T-helper 2 cell treated with Interferon-gamma antibody and Interleukin-4, amounts not matched to agents 100 ng/mL and 5 ng/mL, for 36 hours (primary cell): ENCODE data around the gene TRMT1L. TPM values are rescaled to one million over a fixed set of nuclear protein-coding genes. Genes with fewer than 3 reads are reported as not detected.
"Not testable (repeated sequence)": the region's sequence is repeated elsewhere in the genome, so short reads cannot be mapped to it uniquely, and the experiment has no call there.

Source experiments
- intact Hi-C: fragments of 100-400 bp; cut with micrococcal nuclease; formaldehyde crosslinking; loops from one replicate; pipeline ENCODE4 v1.15.1; 2023
- total RNA-seq: library from RNA; stranded (reverse); gene quantifications from 2 replicates; pipeline ENCODE4 v1.2.3, GENCODE V29; 2022

TRMT1L gene, protein sequence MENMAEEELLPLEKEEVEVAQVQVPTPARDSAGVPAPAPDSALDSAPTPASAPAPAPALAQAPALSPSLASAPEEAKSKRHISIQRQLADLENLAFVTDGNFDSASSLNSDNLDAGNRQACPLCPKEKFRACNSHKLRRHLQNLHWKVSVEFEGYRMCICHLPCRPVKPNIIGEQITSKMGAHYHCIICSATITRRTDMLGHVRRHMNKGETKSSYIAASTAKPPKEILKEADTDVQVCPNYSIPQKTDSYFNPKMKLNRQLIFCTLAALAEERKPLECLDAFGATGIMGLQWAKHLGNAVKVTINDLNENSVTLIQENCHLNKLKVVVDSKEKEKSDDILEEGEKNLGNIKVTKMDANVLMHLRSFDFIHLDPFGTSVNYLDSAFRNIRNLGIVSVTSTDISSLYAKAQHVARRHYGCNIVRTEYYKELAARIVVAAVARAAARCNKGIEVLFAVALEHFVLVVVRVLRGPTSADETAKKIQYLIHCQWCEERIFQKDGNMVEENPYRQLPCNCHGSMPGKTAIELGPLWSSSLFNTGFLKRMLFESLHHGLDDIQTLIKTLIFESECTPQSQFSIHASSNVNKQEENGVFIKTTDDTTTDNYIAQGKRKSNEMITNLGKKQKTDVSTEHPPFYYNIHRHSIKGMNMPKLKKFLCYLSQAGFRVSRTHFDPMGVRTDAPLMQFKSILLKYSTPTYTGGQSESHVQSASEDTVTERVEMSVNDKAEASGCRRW
- total RNA-seq: 21.3 and 26.3 TPM in 2 replicates

DNA sequence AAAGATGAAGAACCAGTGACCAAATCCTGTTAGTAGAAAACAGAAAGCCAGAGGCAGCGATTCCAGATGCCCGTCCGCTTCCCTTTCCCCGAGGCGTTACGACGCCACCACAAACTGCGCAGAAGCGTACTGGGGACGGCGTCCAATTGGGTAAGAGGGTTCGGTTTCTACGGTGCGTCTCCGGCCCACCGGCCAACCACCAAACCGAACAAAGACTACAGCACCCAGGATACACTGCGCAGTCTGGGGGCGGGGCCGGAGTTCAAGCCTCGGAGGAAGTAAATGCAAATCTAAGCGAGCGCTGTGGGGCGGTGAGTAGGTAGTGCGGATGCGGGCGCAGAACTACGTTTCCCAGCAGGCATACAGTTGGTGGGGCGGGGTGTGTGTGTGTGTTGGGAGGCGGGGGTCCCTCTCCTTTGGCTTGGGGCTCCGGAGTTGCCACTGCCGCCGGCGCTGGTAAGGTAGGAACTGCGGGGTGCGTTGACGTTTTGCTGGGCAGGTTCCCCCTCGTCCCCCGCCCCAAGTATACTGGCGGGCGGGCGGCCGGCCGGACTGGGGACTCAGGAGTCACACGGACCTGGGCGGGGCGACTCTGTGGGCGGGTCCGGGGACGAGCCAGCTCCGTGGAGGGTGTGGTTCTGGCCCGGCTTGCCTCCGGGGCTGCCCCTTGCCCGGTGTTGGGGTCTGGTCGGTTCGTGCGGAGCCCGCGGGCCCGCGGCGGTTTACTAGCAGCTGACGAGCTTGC lies at the start of gene TRMT1L, which contains the start of gene SWT1:
TRMT1L (minus strand) TSS at position 100 of the 745 bp plus-strand sequence. CDS start 241 bp downstream, outside the sequence.
SWT1 (plus strand) TSS at position 314 of the 745 bp plus-strand sequence. CDS start 3,675 bp downstream, outside the sequence.
- intact Hi-C loops: loop anchor here (1.0 to 5.0 kb wide), 13 partner anchors 112 to 1686 kb away; partner anchors contain the start of genes ARPC5, IVNS1ABP, NIBAN1 and ODR4

DNA sequence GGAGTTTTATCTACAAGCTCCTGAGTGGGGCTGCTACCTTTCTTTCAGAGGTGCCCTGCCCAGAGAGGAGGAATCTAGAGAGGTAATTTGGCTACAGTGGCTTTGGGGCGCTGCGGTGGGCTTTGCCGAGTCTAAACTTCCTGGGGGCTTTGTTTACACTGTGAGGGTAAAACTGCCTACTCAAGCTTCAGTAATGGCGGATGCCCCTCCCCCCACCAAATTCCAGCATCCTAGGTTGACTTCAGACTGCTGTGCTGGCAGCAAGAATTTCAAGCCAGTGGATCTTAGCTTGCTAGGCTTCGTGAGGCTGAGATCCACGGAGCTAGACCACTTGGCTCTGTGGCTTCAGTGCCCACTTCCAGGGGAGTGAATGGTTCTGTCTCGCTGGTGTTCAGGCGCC lies 44.1 kb upstream of the TRMT1L start:
- intact Hi-C loops: no loop called here

DNA sequence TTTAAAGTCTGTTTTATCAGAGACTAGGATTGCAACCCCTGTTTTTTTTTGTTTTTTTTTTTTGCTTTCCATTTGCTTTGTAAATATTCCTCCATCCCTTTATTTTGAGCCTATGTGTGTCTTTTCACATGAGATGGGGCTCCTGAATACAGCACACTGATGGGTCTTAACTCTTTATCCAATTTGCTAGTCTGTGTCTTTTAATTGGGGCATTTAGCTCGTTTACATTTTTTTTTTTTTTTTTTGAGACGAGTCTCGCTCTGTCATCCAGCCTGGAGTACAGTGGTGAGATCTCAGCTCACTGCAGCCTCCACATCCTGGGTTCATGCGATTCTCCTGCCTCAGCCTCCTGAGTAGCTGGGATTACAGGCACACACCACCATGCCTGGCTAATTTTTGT lies 42.0 kb upstream of the TRMT1L start:
- intact Hi-C loops: not testable (repeated sequence)

DNA sequence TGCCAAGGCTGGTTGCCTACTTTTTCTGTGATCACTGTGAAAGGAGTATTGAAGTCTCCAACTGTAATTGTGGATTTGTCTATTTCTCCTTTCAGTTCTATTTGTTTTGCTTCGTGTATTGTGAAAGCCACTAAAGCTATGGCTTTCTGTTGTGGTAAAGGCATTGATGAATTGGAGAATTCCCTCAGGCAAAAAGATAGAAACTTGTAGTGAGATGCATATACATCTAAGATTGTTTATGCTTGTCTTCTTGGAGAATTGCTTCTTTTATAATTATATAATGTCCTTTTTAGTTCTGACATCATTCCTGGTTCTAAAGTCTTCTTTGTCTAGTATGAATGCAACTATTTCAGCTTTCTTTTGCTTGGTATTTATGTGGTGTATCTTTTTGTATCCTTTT lies 37.0 kb upstream of the TRMT1L start:
- intact Hi-C loops: no loop called here

DNA sequence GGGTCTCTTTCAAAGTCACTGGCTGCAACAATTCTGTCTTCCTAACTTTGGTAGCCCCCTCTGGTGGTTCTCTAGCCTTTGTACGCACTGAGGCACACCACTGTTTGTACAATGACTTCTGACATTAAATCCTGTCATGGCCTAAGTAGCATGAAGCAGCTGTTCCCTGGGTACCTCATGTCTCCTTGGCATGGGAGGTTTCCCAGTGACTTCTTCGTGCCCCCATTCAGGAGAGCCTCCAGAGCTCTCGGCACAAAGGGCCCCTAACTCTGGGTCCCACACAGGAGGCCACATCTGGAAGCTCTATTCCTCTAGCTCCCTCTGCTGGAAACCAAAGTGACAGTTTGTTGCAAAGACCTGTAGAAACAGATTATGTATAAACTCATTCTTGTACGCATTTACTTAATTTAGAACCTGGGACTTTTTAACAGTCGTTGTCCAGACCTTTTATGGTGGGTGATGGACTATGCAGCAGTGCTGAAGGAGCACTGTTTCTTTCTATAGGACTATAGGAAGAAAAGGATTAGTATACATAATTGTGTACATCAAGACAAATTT lies 13.6 kb upstream of the TRMT1L start:
- intact Hi-C loops: loop anchor here (1.0 to 2.0 kb wide), 3 partner anchors 124 to 365 kb away; no protein-coding TSS in a partner anchor

DNA sequence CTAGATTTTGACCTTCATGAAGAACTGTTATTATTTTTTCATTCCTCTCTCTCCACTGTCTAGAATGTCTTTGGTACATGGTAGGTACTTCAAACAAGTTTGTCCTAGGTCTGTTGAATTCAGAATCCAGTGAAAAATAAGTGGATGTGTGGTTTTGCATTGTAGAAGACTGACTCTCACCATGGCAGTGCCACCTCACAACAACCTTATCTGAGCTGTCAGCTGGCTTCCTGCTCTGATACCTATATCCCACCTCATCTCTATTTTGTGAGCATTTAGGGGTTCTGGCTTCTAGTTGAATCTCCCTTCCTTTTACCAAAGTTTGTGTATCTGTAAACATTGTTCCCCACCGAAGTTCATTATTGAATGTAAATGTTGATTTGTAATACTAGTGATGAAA lies 9.4 kb upstream of the TRMT1L start:
- intact Hi-C loops: no loop called here

DNA sequence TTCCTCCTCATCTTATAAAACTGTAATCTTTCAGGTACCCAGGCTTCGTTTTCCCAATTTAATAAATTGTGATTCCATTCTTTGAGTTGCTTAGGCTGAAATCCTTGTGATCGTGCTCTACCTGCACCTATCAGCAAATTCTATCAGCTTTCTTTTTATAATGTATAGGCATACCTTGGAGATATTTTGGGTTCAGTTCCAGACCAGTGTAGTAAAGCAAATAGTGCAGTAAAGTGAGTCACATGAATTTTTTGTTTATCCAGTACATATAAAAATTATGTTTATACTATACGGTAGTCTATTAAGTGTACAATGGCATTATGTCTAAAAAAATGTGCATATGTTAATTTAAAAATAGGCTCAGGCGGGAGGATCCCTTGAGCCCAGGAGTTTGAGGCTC lies 5.7 kb upstream of the TRMT1L start:
- intact Hi-C loops: no loop called here

DNA sequence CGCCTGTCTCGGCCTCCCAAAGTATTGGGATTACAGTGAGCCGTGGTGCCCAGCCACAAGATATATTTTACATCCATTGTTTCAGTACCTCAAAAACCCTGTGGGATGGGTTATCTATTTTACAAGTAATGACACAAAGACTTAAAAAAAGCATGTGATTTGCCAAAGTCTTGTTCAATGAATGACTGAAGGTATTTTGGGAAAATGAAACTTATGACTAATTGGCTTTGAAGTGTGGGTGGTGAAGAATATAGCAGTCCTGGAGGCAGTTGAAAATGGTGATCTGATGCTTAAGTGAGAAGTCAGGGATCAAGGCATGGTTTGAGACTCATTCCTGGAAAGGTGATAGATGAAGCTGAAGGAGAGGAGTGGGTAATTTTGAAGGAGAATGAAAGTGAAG lies 3.2 kb upstream of the TRMT1L start:
- intact Hi-C loops: loop anchor here (5.0 kb wide), 5 partner anchors 262 to 1523 kb away; partner anchors contain the start of genes ARPC5 and TSEN15

DNA sequence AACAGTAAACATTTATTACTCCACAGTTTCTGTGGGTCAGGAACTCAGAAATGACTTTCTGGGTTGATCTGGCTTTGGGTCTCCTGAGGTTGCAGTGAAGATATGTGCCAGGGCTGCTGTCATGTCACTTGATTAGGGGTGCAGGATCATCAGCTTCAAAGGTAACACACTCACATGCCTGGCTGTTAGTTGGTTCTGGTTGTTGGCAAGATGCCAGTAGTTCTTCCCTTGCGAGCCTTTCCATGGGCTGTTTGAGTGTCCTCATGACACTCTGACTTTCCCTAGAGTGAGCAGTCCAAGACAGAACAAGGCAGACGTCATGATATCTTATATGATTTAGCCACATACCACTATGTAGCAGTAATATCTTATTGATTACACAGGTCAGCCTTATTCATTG lies 2.0 kb upstream of the TRMT1L start:
- intact Hi-C loops: loop anchor here (5.0 kb wide), 5 partner anchors 264 to 1521 kb away; partner anchors contain the start of genes ARPC5 and TSEN15

DNA sequence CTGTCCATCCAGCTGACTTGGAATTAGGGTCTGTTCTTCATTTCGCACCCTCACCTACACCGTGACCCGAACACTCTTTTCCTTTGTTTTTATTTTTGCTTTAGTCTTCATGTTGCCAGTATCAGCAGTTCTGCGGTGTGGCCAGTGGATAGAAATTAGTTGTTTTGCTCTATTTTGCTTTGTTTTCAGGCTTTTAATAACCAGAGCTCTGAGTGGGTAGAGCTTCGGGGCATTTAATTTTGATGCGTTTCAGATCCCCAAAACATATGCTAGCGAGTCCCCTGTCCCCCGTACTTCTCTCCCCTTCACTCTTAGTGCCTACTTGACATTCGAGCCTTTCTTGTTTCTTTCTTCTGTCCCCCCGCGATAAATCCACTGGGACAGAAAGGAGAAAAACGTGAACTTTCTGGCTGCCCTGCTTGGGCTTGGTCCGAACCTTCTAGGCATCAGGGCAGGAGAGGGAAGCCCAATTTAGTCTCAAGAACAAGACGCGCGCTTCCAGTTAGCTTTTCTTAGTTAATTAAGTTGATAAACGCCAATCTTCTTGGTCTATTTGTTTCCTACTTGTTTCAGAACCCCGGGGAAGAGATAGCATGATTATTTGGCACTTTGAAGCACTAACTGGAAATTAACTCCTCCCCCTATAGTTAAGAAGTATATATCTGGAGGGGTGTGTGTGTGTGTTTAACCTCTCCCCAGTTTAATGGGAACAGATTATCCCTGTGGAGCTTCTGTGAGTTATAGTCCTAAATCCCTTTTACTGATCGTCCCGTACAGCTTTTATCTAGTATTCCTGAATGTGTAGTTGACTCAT lies 1.1 kb upstream of the TRMT1L start:
- intact Hi-C loops: loop anchor here (1.0 to 5.0 kb wide), 13 partner anchors 113 to 1687 kb away; partner anchors contain the start of genes ARPC5, IVNS1ABP, NIBAN1 and ODR4

DNA sequence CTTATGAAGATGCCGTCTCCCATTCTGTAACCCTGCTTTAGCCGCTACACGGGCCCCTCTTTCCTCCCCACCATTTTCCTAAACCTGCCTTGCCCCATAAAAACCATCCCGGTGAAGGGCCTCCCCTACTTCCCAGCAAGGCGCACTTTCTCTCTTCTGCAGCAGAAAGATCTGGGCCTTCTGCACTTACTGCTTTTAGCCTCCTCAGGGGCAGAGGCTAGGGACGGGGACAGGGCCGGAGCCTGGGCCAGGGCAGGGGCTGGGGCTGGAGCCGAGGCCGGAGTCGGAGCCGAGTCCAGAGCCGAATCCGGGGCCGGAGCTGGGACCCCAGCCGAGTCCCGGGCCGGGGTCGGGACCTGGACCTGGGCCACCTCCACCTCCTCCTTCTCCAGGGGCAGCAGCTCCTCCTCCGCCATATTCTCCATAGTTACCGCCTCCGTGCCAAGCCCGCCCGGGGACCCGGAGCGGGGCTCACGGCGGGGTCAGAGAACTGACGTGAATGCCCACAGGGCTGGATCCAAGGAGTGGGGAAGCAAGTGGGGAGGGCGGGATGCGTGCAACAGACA lies 382 bp downstream of the TRMT1L start:
- intact Hi-C loops: loop anchor here (2.0 to 5.0 kb wide), 7 partner anchors 182 to 1686 kb away; partner anchors contain the start of genes ARPC5, NIBAN1 and TSEN15

DNA sequence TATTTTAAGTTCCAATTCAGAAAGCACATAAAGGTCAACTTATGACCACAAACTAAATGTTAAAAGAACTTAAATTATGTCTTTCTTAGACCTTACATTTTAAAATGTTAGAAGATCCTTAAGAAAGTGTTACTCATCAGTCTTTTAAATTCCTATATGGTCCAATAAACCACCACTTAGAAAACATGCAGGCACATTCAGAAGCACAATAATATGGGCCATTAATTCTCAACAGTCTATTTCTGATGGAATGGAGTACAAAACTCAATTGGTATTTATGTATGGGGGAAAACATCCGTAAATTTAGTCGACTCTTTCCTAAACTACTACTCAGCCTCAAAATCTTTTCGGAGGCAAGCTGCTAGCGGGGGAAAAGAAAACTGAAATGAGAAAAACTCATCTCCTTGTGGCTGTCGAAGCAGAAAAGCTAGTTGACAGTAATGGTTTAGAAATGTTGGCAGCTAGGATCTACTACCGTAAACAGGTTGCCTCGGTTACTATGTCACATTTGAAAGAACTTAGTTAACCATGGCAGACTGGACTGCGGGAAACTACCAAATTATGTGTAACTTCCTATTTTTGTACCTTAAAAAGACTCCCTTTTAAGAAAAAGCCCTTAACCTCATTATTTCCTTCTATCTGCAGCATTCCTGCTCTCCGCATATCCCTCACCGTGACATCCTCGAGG lies 1.0 kb downstream of the TRMT1L start:
- intact Hi-C loops: loop anchor here (2.0 to 5.0 kb wide), 7 partner anchors 181 to 1685 kb away; partner anchors contain the start of genes ARPC5, NIBAN1 and TSEN15

DNA sequence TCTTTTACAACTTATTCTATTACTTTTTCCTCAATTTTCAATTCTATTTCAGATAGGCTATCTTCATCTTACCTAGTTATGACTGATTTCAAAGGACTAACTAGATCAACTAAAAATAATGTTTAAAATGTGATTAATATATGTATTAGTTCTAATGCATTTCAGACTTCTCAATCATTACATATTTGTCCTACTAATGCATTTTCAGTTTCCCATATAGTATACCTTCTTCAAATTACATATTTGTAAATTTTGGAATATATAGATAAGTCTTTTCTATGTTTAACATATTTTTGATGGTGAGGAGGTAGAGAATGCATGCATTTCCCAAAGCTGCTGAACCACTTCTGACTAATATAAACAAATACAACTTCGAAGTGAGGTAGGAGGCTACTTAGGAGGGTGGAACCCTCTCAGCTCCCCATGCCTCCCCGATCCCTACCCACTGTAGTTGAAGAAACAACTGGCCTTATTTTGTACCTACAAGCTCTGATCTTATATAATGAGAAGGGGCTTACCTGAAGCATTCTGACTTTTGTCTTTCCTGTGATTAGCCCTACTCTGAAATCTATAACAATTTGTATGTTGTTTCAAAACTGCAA lies 1.7 kb downstream of the TRMT1L start:
- intact Hi-C loops: loop anchor here (5.0 kb wide), 5 partner anchors 267 to 1518 kb away; partner anchors contain the start of genes ARPC5 and TSEN15

DNA sequence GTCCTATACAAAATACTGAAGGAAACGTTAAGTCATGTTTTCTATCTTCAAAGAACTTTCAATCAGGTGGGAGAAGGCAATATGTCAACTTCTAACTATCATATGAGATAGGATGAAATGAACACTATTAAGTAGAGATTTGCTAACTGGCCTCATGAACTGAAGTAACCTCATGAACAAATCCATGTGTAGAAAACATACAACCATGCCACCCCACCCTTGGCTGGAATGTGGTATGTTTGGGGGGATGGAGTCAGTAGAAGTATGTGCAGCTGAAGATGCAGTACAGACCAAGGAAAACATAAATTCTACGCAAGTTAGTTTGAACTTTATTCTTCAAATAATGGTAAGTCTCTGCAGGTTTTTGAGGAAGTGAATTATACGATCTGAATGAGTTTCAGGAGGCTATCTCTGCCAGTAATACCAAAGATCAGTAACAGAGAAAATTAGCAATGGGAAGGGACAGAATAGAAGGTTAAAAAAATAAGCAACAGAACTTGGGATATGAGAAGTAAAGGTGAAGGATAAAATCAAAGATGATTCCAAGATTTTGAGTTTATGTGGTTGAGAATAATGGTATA lies 4.5 kb downstream of the TRMT1L start:
- intact Hi-C loops: no loop called here

DNA sequence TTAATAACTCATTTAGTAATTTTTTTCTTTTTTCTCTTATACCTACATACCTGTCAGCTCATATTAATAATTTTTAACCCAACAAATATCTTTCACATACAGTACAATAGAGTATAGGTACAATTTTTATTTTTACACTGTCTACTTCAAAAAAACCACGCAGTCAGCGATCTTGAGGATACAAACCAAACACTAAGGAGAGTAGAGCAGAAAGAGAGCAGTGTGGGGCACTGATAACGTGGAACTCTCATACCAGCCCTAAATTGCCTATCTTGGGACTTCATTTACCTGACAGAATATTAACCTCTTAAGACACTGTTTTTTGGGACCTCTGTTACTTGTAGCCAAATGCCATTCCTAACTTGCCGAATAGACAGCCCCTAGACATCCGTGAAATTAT lies 5.5 kb downstream of the TRMT1L start:
- intact Hi-C loops: no loop called here

DNA sequence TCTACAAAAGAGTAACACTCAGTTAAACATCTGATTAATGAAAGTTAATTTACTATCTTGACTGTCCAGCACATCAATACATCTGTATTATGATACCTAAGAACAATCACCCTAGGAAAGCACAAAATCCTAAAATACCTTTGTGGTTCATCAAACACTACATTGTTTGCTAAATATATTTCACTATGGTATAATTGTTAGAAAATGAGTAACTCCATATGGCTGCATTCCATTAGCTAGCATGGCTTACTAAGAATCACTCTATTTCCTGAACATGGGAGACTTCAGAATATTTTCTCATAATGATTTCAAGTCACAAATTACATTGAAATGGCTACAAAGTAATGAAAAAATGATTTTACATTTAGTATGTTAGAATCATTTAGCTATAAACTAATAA lies 12.5 kb downstream of the TRMT1L start:
- intact Hi-C loops: no loop called here

DNA sequence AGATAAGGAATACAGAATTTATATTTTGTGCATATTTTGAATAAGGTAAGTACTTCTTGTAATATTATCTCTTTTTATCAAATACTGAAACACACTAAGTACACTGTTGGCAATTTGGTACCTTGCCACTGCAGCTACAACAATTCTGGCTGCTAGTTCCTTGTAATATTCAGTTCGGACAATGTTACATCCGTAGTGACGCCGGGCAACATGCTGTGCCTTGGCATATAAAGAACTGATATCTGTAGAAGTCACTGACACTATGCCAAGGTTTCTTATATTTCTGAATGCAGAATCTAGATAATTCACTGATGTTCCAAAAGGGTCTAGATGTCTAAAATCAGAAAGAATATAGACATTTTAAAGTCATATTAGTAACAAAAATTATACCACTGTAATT lies 17.5 kb downstream of the TRMT1L start:
- intact Hi-C loops: no loop called here
